NCI-H82 (cell line): ENCODE measurements around the gene SLC9C1.

Source experiments
- DNase-seq: peaks from one replicate; lab custom pipeline; 2025; lab: John Stamatoyannopoulos, UW

The SLC9C1 gene

GRCh38 chr3:112111785-112112402 is 182.1 kb downstream of the SLC9C1 start:
- peak; percentile 92 for DNase-seq

GRCh38 chr3:112109322-112109721 is 184.7 kb downstream of the SLC9C1 start:
- no peak for DNase-seq

- DNase-seq = no peak
Measured at GRCh38 chr3:112104774-112105173, 189.2 kb downstream of the SLC9C1 start.

- DNase-seq = no peak
Measured at GRCh38 chr3:112101916-112102315, 192.1 kb downstream of the SLC9C1 start.

- peak; percentile 15 for DNase-seq
Measured at GRCh38 chr3:112097378-112097777, 196.6 kb downstream of the SLC9C1 start.

GRCh38 chr3:112096176-112096575 is 197.8 kb downstream of the SLC9C1 start:
- no peak for DNase-seq

- DNase-seq = no peak
Measured at GRCh38 chr3:112095731-112096130, 198.3 kb downstream of the SLC9C1 start.

- DNase-seq = no peak
Measured at GRCh38 chr3:112093180-112093522, 200.9 kb downstream of the SLC9C1 start.

GRCh38 chr3:112092496-112093179 is 201.4 kb downstream of the SLC9C1 start:
- DNase-seq = no peak

GRCh38 chr3:112090887-112091586 is 203.0 kb downstream of the SLC9C1 start:
- DNase-seq = no peak
